NCI-H128 (cell line): ENCODE measurements around the gene GPR152.

Experiments used
- DNase-seq: peaks from one replicate; lab custom pipeline; 2025; ENCODE audit not compliant: unreplicated experiment; lab: John Stamatoyannopoulos, UW

Gene GPR152

DNA sequence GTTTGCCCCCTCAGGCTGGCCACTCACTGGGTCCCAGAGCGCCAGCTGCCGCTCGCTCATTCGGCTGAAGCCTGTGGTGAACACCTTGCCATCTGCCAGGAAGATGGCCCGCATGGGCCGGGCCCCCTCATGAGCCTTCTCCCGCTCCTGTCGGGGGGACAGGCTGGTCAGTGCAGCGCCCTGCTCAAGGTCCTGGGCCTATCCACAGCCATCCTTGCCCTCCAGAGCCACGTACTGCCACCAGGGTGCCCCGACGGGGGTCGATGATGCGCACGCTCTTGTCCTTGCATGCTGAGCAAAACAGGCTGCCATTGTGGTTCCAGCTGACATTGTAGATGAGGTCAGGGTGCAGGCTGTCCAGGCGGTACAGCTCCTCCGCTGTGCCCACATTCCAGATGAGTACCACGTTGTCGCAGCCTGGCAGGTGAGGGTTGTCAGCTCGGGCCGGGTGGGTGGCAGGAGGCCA, 11.4 kb downstream of the GPR152 start:
- no peak for DNase-seq

DNA sequence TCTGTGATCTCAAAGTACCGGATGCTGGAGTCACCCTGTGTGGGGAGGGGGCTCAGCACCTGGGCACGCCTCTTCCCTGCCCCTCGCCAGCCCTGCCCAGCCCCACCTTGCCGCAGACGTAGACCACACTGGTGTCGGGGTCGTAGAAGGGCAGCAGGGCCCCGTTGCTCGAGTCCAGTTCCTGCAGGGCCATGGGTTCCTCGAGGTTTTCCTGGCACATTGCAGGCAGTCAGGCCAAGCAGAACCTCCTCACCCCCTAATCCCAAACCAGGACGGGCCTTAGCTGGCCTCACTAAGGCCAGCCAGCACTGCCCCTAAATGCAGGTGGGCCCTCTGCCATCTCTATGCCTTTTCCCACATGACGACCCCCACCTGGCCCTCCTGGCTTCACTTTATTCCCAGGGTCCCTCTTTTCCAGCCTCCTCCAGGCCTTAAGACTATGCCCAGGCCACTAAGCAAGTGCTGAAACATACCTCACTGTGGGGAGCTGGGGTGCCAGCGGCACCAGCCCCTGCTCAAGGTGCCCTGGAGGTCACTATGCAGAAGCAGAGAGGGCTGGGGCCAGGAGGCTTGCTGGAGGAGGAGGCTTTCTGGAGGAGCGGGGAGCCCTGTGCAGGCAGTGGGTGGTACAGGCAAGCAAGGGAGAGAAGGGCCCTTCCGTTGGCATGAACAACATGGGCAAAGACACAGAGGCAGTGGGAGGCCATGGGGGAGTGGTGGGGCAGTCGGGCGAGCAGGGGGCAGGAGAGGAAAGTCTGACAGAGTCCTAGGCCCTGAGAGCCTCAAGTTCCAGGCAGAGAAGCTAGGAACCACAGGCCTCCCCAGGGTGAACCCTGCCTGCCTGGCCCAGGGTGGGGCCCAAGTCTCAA, 12.1 kb downstream of the GPR152 start:
- DNase-seq: no peak

DNA sequence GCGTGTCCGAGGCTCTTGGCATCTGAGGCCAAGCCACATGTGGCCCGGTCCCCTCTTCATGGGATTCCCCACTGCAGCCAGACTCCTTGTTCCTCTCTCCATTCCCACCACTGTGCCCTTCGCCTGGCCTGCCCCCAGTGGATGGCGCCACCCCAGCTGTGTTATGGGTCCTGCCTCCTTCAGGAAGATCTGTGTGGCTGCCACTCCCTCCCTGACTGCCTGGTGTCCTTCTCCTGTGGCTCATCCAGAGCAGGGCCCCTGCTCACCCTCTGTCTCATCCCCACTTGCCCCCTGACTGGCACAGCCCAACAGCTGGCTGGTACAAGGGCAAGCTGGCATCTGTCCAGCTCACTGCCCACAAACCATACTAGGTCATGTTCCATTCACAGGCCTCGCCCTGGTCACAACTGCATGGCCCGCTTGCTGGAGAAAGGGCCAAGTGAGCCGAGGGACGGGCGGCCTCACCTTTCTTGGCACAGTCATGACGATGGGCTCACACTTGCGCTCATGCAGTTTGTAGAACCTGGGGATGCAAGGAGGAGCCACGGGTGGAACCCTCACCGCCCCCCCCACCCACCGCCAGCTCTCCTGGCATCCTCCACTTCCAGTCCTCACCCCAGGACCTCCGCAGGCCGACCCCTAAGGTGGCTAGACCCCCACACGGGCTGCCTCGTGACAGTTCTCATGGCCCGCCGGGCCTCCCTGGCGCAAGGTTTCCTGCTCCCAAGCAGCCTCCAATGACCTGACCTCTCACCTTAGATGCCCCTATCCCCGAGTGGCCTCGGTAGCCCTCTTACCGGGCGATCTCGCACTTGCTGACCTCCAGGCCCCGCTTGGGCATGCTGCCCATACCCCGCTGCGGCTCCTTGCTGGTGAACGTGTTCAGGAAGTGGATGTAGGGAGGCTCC, 13.0 kb downstream of the GPR152 start:
- no peak for DNase-seq

DNA sequence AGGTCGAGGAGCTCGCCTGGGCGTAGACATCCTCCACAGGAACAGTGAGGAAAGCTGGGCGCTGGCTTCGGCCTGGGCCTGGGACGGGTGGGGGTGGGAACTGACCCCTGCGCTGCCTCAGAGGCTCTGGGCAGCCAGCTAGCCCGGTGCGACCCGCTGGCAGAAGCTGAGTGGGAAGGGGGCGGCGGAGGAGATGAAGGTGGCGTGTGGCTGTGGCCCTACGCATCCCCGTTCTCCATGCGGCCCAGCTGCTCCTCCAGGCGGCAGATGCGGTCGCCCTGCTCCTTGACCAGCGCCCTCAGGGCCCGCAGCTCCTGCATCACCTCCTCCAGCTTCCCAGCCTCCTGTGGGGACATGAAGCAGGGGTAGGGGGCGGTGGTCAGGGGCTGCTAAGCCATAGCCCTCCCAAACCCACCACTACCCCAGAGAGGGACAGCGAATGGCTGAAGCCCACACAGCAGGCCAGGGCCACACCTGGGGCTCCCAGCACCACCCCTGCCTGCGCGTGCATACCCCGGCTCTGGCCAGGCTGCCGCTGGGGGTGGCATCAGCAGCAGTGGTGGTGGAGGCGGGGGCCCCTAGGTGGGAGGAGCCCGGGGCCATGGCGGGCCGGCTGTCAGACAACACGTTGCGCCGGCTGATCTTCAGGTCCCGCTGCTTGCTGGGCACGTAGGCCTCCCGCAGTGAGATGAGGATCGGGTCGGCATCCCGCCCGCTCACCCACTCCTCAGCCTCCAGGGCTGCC, 14.2 kb downstream of the GPR152 start:
- DNase-seq: no peak

DNA sequence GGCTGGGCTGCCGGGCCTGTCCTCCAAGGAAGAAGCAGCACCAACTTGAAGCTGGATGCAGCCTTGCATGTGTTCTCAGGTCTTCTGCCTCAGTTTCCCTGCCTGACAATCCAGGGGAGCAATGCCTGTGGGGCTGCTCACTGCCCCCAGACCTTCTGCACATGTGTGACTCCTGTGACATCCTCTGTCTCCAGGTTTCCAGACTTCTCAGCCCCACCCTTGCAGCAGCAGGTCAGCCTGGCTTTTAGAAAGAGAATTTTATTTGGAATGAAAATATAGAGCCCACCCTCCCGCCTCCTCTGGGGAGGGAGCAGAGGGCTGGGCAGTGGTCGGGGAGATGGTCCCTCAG, 14.7 kb downstream of the GPR152 start:
- no peak for DNase-seq

DNA sequence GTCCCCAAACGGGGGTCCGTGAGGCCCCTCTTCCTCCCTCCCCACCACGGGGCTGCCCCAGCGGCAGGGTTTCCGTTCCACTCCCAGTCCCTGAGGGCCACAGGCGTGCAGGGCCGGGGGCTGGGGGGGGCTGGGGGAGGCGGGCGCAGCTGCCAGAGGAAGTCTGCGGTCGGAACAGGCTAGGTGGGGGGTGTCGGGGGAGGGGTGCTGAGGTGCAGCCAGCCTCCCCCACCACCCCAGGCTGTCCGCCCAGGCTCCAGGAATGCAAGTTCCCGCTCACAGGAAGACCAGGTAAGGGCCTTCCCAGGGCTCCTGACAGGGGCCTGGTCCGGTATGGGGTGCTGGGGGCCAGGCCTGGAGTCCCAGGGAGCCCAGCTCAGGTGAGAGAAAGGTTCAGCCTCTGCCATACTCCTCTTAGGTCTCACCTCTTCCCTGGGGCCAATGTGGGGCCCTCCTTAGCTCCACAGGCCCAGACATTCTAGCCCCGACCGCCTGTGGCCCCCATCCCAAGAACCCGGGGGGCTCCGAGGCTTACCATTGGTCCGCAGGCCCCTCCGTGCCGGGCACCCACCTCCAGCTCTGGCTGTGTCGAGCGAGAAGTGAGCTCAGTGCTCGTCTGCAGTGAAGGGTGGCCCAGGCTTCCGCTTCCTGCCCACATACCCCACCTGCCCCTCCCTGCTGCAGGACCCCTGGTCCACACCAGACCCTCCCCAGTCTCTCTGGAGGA, 15.3 kb downstream of the GPR152 start, which contains the start of gene PTPRCAP:
Gene PTPRCAP, minus strand, starts transcription at position 601 of the 727 bp plus-strand sequence. Its CDS starts 63 bp downstream, at position 538.
- no peak for DNase-seq

DNA sequence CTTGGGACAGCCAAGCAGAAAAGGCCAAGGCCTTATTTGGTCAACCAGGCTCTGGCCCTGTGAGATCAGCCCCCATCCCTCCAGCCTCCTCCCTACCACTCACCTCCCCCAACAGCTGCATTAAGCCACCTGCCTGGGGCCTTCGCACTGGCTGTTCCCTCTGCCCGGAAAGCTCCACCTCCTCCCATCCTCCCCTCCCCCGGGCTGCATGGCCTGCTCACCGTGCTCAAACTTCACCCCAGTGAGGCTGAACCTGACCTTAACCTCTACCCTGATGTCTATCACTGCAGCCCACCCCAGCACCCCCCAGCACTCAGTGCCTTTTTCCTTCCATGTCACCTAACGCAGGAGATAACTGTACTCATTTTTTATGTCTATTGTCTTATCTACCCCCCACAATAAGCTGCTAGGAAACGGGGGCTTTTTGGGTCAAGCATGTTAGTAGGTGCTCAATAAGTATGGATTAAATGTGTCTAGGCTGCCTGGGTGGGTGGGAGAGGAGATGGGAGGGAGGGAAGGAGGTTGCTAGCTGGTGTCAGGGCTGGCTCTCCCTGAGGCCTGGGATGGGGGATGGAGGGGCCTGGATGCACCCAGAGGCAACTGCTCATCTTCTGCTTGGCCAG, 16.0 kb downstream of the GPR152 start:
- no peak for DNase-seq

DNA sequence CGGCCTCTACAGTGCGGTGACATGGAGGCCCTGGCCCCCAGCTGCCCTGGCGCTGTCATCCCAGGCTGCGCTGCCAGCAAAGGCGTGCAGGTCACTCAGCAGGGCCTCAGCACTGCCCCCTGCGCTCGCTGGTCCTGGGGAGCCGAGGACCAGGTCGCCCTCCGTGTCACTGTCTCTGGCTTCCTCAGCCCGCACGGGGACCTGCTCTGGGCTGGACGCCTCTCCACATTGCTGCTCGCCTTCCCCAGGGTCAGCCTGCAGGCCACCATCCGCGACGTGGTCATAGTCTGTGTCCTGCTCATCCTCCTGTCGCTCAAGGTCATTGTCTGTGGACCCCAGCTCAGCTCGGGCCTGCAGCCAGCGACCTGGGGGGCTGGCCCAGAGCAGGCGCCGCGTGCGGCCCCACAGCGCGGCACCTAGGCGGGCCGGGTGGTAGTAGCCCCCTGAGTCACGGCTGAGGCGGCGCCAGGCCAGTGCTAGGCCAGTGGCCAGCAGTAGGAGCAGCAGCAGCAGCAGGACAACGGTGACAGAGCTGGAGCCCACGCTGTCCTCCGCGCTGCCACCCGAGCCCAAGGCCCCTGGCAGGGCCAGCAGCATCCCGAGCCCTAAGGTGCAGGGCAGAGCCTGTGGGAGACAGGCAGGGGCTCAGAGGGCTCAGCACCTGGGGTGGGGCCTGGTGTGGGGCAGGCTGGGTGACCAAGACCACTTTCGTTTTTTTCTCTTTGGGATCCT, 16.6 kb downstream of the GPR152 start:
- DNase-seq: no peak

DNA sequence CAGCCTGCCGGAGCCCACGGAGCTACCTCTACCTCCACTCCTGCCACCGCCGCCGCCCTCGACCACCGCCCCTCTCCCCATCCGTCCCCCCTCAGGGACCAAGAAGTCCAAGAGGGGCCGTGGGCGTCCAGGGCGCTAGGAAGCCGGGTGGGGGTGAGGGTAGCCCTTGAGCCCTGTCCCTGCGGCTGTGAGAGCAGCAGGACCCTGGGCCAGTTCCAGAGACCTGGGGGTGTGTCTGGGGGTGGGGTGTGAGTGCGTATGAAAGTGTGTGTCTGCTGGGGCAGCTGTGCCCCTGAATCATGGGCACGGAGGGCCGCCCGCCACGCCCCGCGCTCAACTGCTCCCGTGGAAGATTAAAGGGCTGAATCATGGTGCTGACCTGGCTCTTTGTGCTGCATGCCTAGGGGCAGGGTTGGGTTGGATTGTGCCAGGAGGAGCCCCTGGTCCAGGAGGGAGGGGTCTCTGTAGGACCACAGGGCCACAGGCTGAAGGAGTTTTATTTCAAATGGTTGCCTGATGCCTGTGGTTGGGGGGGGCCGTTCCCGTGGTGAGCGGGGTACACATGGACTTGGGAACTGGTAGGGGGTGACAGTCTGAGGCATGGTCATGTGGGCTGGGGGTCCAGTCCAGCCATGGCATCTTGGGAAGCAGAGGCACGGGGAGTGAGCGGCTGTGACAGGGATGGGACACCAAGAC, 17.4 kb downstream of the GPR152 start:
- DNase-seq: no peak

DNA sequence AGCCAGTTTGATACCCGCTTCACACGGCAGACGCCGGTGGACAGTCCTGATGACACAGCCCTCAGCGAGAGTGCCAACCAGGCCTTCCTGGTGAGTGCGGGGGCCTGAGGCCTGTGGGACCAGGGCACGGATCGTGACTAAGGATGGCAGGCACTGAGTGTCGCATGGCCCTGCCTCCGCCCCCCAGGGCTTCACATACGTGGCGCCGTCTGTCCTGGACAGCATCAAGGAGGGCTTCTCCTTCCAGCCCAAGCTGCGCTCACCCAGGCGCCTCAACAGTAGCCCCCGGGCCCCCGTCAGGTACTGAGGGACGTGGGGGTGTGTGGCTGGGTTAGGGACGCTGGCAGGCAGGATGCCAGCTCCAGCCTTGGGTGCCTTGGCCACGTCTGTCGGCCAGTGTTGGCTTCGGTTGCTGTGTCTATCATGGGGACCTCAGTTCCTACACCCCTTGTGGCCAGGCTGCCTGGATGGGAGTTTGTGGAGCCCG, 18.1 kb downstream of the GPR152 start:
- no peak for DNase-seq

DNA sequence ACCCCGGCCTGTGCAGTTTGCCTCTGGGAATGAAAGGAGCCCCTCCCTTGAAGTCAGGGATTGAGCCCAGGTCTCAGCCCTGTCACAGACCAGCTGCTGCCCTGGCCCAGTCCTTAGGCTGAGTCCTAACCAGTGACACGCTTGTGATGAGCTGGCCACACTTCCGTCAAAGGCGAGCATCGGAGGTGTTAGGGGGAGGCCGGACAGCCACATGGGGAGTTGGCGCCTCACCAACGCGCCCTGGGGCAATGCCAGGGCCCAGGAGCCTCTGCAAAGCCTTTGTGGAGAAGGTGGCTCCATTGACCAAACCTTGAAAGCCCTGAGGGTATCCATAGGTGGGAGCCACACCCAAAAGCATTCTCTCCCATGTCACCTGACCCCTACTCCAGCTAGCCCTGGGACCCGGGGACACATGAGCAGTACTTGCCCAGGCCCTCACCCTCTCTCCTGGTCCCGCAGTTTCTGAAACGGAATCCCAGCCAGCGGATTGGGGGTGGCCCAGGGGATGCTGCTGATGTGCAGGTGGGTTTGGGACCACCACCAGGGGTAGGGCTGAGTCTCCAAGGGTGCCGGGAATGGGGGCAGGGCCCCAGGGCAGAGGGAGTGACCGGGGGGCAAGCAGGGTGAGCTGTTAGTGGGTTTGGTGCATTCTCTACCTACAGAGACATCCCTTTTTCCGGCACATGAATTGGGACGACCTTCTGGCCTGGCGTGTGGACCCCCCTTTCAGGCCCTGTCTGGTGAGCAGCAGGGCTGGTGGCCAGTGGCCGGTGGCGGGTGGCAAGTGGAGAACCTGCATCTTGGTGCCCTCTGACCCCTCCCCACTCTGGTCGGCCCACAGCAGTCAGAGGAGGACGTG, 18.8 kb downstream of the GPR152 start:
- DNase-seq: no peak

DNA sequence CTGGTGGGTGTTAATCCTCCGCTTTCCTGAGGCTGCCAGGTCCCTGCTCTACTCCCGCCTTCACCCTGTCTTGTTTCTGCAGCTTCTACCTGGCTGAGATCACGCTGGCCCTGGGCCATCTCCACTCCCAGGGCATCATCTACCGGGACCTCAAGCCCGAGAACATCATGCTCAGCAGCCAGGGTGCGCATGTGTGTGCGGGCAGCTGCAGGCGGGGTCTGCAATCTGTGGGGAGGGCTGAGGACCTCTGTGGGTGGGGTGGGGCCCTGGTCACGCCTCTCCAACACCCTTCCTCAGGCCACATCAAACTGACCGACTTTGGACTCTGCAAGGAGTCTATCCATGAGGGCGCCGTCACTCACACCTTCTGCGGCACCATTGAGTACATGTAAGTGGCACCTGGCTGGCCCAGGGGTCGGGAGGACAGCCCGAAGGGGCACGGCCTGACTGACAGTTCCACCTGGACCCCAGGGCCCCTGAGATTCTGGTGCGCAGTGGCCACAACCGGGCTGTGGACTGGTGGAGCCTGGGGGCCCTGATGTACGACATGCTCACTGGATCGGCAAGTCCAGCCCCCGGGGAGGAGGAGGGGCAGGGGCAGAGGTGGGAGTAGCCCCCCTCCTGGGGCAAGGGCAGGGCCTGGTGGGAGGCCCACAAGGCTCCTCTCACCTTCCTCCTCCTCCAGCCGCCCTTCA, 19.7 kb downstream of the GPR152 start:
- no peak for DNase-seq

DNA sequence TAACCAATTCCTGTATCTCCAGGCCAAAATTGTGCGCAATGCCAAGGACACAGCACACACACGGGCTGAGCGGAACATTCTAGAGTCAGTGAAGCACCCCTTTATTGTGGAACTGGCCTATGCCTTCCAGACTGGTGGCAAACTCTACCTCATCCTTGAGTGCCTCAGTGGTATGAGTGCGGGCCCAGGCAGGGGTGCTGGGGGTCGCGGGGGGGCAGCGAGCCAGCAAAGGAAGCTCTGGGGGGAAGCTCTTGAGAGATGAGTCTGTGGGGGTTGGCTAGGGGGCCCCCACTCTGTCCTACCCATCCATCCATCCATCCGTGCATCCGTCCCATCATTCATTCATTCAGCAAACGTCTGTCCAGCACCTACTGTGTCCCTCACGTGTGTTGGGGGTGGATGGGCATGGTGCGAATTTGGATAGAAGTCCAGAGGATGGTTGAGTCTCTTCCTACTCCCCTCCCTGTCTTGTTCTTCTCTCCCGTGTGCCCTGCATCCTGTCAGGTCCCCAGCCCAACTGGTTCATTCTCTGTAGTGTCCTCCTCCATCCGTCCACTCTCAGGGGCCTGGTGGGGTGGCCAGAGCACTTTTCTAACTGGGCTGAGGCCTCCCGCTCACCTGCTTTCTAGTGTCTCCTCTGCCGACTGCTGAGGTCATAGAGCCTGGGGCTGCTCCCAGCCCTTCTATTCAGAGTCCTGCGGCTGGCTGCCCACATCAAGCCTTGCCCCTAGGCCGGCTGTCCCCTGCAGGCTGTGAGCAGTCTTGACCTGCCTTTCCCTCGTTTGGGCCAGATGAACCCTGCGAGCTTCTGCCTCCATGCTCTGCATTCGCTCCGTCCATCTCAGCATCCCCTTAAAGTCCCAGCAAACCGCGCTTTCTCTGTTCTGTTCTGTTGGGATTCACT, 20.9 kb downstream of the GPR152 start:
- no peak for DNase-seq

DNA sequence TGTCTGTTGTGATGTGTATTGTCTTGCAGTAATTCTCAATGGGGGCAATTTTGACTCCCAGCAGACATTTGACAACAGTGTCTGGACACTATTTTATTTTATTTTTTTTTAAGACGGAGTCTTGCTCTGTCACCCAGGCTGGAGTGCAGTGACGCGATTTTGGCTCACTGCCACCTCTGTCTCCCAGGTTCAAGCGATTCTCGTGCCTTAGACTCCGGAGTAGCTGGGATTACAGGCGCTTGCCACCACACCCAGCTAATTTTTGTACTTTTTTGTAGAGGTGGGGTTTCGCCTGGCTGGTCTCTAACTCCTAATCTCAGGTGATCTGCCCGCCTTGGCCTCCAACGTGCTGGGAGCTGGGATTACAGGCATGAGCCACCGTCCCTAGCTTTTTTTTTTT, 22.8 kb downstream of the GPR152 start:
- DNase-seq: no peak

DNA sequence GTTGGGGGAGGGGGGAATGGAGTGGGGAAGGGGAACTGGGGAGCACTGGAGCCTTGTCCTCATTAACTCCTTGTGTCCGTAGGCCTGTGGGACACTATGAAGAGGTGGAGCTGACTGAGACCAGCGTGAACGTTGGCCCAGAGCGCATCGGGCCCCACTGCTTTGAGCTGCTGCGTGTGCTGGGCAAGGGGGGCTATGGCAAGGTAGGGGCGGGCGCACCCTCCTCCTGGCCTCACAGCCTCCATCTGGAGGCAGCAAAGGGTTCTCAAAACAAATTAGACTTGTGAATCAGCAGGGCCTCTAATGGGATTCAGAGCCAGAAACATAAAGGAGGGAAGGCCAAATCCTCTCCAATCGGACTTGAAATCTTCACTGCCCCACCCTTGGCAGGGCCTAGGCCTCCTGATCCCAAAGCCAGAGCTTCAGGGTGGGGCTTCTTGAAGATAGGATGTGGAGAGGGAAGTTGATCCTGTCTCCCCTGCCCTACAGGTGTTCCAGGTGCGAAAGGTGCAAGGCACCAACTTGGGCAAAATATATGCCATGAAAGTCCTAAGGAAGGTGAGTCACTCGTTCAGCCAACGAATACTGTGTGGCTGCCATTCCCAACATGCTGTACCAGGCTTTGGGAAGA, 23.4 kb downstream of the GPR152 start:
- DNase-seq: no peak
